Transverse colon (tissue), 4 donors: Measurements from ENCODE around the gene RHOU.

Experiments
- EP300 ChIP-seq: sonication (generic); formaldehyde crosslinking; IDR thresholded peaks from one replicate; pipeline ENCODE4 v1.6.1; 2017; ENCODE audit warnings: antibody characterized with exemption, low read depth
- POLR2A ChIP-seq: fragments of 450-650 bp; IDR thresholded peaks from one replicate; pipeline ENCODE4 v1.6.1; 2016; ENCODE audit warnings: antibody characterized with exemption, mild to moderate bottlenecking, moderate library complexity
- POLR2AphosphoS5 ChIP-seq, 3 donors: sonication (generic); formaldehyde crosslinking; IDR thresholded peaks; one replicate each; pipeline ENCODE4 v1.6.1; 2016; ENCODE audit warnings: antibody characterized with exemption in 3 of 3
- TF ChIP-seq, protein P1 (sequence below), 5 experiments: fragments of 200-600 bp in 3 of 5; fragments of 450-650 bp in 2 of 5; sonication (generic) in 3 of 5; IDR thresholded peaks; 1 replicate in 2 of 5; 2 replicates in 3 of 5; pipeline ENCODE4 v1.5.1; 2016 to 2017; ENCODE audit warnings: antibody characterized with exemption in 5 of 5, inconsistent platforms in 3 of 5, mild to moderate bottlenecking in 2 of 5, moderate library complexity in 1 of 5

DNA sequence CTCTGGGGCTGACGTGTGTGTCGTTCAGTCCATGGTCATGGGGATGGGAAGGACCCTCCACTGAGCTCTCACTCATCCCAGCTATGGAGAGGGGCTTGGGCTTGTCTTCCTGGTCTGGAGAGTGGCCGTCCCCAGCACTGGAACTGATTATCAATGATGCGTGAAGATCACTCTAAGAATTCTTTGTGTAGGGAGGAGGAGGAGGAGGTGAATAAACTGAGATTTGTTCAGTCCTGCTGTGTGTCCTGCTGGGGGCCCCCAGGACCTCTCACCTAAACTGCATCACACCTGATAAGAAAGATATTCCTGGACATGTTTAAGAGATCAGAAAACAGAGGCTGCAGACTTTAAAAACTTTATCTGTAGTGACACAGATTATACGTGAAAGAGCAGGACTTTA lies 21.2 kb downstream of the RHOU start:
- TF ChIP-seq POLR2A (no peak), EP300 (no peak), POLR2AphosphoS5 (IDR thresholded peaks at IDR 0.05) (no peak)
- TF ChIP-seq, protein P1, sequence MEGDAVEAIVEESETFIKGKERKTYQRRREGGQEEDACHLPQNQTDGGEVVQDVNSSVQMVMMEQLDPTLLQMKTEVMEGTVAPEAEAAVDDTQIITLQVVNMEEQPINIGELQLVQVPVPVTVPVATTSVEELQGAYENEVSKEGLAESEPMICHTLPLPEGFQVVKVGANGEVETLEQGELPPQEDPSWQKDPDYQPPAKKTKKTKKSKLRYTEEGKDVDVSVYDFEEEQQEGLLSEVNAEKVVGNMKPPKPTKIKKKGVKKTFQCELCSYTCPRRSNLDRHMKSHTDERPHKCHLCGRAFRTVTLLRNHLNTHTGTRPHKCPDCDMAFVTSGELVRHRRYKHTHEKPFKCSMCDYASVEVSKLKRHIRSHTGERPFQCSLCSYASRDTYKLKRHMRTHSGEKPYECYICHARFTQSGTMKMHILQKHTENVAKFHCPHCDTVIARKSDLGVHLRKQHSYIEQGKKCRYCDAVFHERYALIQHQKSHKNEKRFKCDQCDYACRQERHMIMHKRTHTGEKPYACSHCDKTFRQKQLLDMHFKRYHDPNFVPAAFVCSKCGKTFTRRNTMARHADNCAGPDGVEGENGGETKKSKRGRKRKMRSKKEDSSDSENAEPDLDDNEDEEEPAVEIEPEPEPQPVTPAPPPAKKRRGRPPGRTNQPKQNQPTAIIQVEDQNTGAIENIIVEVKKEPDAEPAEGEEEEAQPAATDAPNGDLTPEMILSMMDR (IDR thresholded peaks at IDR 0.05), result no peak
